ENCODE results near the gene PTCD1.

DNA sequence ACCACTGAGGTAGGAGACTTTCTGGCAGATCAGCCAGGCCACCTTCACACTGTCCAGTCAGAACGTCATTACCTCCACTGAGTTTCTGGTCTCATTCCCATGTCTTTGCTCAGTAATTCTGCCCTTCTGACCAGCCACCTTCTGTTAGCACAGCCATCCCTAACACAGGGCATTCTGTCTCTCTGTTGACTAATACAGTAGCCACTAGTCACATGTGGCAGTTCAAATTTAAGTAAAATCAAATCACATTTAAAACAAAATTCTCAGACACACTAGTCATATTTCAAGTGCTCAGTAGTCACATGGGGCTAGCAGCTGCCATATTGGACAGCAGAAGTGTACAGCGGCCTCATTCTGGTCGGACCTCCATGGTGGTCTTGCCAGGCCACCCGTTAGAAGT lies 7.5 kb upstream of the PTCD1 start:
- TF ChIP-seq POLR2AphosphoS5 (IDR thresholded peaks at IDR 0.05; ENCODE audit: low read depth, low read length) = no peak
- TF ChIP-seq POLR2A (IDR thresholded peaks at IDR 0.05; ENCODE audit: low read depth, low read length) = no peak
